ENCODE measurements around the gene PABPC1L.

- TF ChIP-seq POLR2AphosphoS5 (IDR thresholded peaks at IDR 0.05; ENCODE audit: borderline replicate concordance, low read depth, low read length) (no peak), EZH2 (IDR thresholded peaks at IDR 0.05) (no peak), FOXP2 (optimal IDR thresholded peaks at IDR 0.05; ENCODE audit: control extremely low read depth, extremely low read length, insufficient read depth) (no peak)
Measured at GRCh38 chr20:44961011-44961869, 51.4 kb downstream of the PABPC1L start.

All from SK-N-MC (cell line).